GM12873 (cell line): ENCODE results near the gene PTPRN2.

ENCODE experiments used
- TF ChIP-seq, protein P1 (sequence below): IDR thresholded peaks from 2 replicates; pipeline ENCODE4 v1.5.1; 2012; ENCODE audit warnings: low read depth, mild to moderate bottlenecking, moderate library complexity, low read length, control low read depth; ENCODE audit not compliant: insufficient read depth; ENCODE audit errors: missing control alignments

The PTPRN2 gene

GRCh38 chr7:158439035-158439434, 148.6 kb downstream of the PTPRN2 start:
- TF ChIP-seq, protein P1, sequence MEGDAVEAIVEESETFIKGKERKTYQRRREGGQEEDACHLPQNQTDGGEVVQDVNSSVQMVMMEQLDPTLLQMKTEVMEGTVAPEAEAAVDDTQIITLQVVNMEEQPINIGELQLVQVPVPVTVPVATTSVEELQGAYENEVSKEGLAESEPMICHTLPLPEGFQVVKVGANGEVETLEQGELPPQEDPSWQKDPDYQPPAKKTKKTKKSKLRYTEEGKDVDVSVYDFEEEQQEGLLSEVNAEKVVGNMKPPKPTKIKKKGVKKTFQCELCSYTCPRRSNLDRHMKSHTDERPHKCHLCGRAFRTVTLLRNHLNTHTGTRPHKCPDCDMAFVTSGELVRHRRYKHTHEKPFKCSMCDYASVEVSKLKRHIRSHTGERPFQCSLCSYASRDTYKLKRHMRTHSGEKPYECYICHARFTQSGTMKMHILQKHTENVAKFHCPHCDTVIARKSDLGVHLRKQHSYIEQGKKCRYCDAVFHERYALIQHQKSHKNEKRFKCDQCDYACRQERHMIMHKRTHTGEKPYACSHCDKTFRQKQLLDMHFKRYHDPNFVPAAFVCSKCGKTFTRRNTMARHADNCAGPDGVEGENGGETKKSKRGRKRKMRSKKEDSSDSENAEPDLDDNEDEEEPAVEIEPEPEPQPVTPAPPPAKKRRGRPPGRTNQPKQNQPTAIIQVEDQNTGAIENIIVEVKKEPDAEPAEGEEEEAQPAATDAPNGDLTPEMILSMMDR = no peak

DNA sequence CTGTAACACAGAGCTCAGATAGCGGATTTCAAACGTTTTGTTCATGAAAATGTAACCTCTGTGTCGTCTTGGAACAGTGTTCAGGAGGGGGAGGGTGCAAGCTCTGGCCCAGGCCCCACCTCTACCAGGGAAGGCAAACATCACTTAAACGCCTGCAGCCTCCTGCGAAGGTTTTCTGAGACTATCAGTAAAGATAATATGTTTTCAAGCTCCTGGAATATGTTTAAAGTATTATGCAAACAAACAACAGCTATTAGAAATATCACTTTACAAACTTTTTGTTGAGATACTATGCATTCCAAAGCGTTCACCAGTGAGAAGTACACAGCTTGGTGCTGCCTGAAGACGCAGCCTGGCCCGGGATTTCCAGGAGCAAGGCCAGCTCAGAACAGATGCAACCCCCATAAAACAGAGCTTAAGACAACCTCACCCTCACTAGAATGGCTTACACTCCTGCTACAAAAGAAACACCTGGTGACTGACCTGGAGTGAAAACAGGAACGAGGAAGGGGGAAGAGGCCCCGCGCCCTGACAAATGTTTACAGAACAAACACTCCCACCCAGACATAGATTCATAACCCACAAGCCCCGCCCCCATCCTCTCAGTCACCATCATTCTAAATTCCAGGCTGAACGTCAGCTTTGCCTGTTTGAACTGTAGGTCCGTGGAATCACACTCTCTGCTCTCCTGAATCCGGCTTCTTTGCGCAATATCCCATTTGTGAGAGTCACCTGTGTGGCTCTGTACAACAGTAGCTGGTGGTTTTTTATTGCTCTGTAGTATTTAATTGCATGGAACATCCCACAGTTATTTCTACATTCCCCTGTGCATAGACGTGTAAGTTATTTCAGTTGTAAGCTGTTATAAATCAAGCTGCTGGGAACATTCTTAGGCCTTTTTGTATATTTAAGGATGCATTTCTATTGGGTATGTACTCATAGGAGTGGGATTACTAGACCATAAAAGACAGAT, 155.0 kb downstream of the PTPRN2 start:
- TF ChIP-seq, protein P1 = no peak

- TF ChIP-seq, protein P1 = no peak
Observed at GRCh38 chr7:158431941-158432347, 155.7 kb downstream of the PTPRN2 start.

DNA sequence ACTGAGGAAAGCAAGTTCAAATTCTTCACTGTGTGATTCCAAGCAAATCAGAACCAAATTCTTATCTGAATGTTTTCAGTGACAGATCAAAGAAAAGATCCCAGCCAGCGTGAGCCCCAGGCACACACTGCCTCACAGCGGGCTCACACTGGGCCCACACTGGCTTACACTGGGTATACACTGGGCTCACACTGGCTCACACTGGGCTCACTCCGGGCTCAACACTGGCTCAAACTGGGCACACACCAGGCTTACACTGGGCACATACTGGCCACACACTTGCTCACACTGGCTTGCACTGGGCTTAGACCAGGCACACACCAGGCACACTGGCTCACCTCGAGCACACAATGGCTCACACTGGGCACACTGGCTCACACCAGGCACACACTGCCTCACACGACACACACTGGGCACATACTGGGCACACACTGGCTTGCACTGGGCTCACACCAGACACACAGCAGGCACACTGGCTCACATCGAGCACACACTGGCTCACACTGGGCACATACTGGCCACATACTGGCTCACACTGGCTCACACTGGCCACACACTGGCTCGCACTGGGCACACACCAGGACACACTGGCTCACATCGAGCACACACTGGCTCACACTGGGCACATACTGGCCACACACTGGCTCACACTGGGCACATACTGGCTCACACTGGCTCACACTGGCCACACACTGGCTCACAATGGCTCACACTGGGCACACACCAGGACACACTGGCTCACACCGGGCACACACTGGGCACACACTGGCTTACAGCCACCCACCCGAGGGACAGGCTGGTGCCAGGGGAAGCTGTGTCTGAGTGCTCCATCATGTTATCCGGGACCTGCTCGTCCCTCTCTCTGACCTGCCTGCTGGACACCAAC, 156.3 kb downstream of the PTPRN2 start:
- TF ChIP-seq, protein P1 = no peak

GRCh38 chr7:158430308-158431034, 157.2 kb downstream of the PTPRN2 start:
- TF ChIP-seq, protein P1 = no peak

DNA sequence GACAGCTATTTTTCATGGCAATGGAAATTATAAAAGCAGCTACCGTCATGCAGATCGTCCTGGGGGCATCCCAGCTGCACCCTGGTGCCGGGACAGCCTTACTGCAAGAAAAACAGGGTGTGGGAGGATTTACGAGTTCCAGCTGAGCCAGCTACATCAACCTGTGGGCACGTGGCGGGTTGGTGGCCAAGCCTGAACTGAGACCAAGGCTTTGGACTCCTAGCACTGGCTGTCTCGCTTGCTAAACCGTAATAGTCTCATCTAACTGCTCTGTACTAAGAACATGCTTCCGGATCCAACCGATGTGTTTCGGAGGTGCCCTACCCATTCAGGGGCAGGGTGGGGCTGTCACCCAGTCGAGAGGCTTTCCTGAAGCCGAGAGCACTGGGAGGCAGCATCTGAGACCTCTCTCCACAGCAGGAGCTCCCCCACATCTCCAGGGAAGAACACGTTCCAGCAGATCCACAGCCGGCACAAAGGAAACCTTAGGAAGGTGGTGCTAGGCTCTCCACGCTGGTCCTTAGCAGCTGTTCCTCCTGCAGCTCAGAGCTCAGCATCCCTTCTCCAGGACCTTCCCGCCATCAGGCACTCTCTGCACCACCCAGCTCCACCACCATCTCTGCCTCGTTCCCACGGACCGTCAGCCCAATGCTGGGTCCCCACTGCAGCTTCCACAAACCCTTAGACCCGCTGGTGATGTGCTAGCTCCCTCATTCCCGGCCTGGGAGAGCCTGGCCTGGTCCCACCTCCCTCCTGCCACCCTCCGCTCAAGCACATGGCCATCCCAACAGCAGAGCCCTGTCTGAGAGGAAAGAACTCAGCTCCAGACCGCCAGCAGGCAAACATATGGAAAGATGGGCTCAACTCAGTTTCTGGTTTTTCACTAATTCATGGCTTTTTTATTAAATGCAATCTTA, 158.5 kb downstream of the PTPRN2 start:
- TF ChIP-seq, protein P1 = no peak
